ENCODE data around the gene HSPA12B. TPM values are rescaled to one million over a fixed set of nuclear protein-coding genes. Genes with fewer than 3 reads are reported as not detected.
A peak's percentile ranks its signal among the peaks of the same experiment; 100 is the strongest.

Gene HSPA12B
- total RNA-seq, 1 experiment from 2014 or later: 2.7 TPM

DNA sequence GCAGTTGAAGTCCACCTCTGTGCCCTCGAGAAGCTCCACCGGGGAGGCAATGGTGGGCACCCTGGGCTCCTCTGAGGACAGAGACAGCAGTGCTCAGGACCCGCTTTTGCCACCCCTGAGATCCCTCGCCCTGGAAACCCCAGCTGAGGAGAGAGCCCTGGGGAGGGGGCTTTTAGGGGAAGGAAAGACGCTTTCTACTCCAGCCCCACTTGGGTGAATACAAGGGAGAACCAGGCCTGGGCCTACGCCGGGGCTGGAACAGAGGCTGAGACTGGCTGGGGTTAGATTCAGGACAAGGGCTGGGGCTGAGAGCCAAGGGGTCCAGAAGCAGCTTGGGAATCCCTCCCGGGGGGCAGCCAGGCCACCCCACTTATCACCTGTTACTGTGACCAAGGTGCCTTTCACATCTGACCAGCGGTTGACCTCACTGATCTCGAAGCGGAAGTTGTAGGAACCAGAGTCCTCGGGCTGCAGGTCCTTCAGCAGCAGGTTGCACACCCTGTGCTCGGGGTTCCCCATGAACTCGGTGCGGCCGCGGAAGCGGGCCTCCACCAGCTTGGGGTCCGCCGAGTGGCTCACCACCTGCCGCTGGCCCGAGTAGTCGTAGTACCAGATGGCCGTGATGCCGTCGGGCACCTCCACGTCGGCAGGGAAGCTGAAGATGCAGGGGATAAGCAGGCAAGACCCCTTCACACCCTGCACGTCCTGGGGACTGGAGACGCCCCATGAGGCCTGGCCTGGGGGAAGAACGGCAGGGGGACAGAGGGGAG lies 26.3 kb upstream of the HSPA12B start:
- H3K79me2 ChIP-seq (ENCODE audit: insufficient read depth, low read length): no peaks in the 10 kb centered on the region
- Mint-ChIP-seq H3K4me3 (no peak overlapping the region), H3K9me3 (no peaks in the 10 kb centered on the region), H3K27me3 (ENCODE audit: low read depth) (no peaks in the 10 kb centered on the region; the same call in none of the 2 replicates), H3K27ac (no peak overlapping the region; a peak in 1 of 7 replicates), H3K4me1 (no peaks in the 10 kb centered on the region), H3K36me3 (ENCODE audit: insufficient read depth in 1 of 3, low read depth in 3 of 3) (no peaks in the 10 kb centered on the region; a peak in 1 of 7 replicates)
- no peak overlapping the region for H3K4ac ChIP-seq (ENCODE audit: low read depth, low read length)
- H3K27ac ChIP-seq (ENCODE audit: insufficient read length, low read depth, low read length): no peak overlapping the region
- H3K9ac ChIP-seq (ENCODE audit: extremely low read depth, insufficient read length, low read length): no peak overlapping the region
- H4K91ac ChIP-seq (ENCODE audit: insufficient read length, low read depth, low read length): no peak overlapping the region
- no peaks in the 10 kb centered on the region for H3K79me1 ChIP-seq (ENCODE audit: insufficient read depth, low read depth, low read length, poor library complexity, severe bottlenecking)
- H3K9me3 ChIP-seq (ENCODE audit: control insufficient read depth, low read depth, low read length): no peaks in the 10 kb centered on the region
- no peak overlapping the region for H3K4me2 ChIP-seq (ENCODE audit: insufficient read depth, insufficient read length, low read length)
- H2BK12ac ChIP-seq (ENCODE audit: insufficient read length, low read depth, low read length): no peak overlapping the region
- no peak overlapping the region for H2BK120ac ChIP-seq (ENCODE audit: low read depth, low read length, poor library complexity, severe bottlenecking)
- no peaks in the 10 kb centered on the region for H3K27me3 ChIP-seq (ENCODE audit: insufficient read depth, low read length)
- H2AFZ ChIP-seq (ENCODE audit: low read length): no peak overlapping the region
- peak; percentile 26 for DNase-seq
- no peaks in the 10 kb centered on the region for H3K23me2 ChIP-seq (ENCODE audit: insufficient read length, low read depth, low read length, poor library complexity, severe bottlenecking)
- no peak overlapping the region for H3K14ac ChIP-seq (ENCODE audit: insufficient read depth, low read length)
- H2AK5ac ChIP-seq (ENCODE audit: insufficient read length, low read length): no peak overlapping the region
- no peak overlapping the region for H3K56ac ChIP-seq (ENCODE audit: insufficient read length, low read depth, low read length)
- TF ChIP-seq, protein P1, sequence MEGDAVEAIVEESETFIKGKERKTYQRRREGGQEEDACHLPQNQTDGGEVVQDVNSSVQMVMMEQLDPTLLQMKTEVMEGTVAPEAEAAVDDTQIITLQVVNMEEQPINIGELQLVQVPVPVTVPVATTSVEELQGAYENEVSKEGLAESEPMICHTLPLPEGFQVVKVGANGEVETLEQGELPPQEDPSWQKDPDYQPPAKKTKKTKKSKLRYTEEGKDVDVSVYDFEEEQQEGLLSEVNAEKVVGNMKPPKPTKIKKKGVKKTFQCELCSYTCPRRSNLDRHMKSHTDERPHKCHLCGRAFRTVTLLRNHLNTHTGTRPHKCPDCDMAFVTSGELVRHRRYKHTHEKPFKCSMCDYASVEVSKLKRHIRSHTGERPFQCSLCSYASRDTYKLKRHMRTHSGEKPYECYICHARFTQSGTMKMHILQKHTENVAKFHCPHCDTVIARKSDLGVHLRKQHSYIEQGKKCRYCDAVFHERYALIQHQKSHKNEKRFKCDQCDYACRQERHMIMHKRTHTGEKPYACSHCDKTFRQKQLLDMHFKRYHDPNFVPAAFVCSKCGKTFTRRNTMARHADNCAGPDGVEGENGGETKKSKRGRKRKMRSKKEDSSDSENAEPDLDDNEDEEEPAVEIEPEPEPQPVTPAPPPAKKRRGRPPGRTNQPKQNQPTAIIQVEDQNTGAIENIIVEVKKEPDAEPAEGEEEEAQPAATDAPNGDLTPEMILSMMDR (conservative IDR thresholded peaks at IDR 0.05): no peak
- no peaks in the 10 kb centered on the region for H3K4me1 ChIP-seq (ENCODE audit: insufficient read depth, low read length)
- no peak overlapping the region for H3K23ac ChIP-seq (ENCODE audit: insufficient read length, low read depth, low read length)
- H4K20me1 ChIP-seq (ENCODE audit: control insufficient read depth, insufficient read depth, insufficient read length): peaks cover 2% of the 10 kb centered on the region
- H2BK5ac ChIP-seq (ENCODE audit: insufficient read length, low read length): no peak overlapping the region
- H2BK15ac ChIP-seq (ENCODE audit: low read depth, low read length): no peak overlapping the region
- H3K18ac ChIP-seq (ENCODE audit: insufficient read length, low read depth, low read length): no peak overlapping the region
- H4K5ac ChIP-seq (ENCODE audit: insufficient read length, low read depth, low read length): no peak overlapping the region
- WGBS (ENCODE audit: extremely low coverage, insufficient read length, low lambda C conversion rate): no CpG with 5 or more reads among the region's 31 CpGs
- H2BK20ac ChIP-seq (ENCODE audit: low read depth, low read length, poor library complexity, severe bottlenecking): no peak overlapping the region
- H4K8ac ChIP-seq (replicated peaks; ENCODE audit: insufficient read length, low read depth, low read length): no peak overlapping the region
- H3T11ph ChIP-seq (ENCODE audit: low read length): no peak overlapping the region

All from H9 (cell line).